Activated T-cell treated with anti-CD3 and anti-CD28 coated beads for 4 hours (primary cell): ENCODE data around the gene STPG4.

ENCODE experiments used
- DNase-seq: peaks from one replicate; pipeline ENCODE4 v3.0.0-alpha.2; 2020

Gene STPG4

GRCh38 chr2:47069628-47070154, 85.4 kb downstream of the STPG4 start:
- DNase-seq: no peak

- no peak for DNase-seq
These were observed 86.0 kb downstream of the STPG4 start for GRCh38 chr2:47068981-47069627.

- DNase-seq: no peak
These were observed 87.2 kb downstream of the STPG4 start for GRCh38 chr2:47067788-47068407.

- no peak for DNase-seq
These were observed 89.2 kb downstream of the STPG4 start for GRCh38 chr2:47065771-47066380.

- DNase-seq: no peak
These were observed 89.8 kb downstream of the STPG4 start for GRCh38 chr2:47065343-47065742.

GRCh38 chr2:47064106-47064505, 91.0 kb downstream of the STPG4 start:
- no peak for DNase-seq

GRCh38 chr2:47063538-47063930, 91.6 kb downstream of the STPG4 start:
- no peak for DNase-seq

- DNase-seq: no peak
These were observed 92.2 kb downstream of the STPG4 start for GRCh38 chr2:47062681-47063537.

- no peak for DNase-seq
These were observed 93.0 kb downstream of the STPG4 start for GRCh38 chr2:47061944-47062678.

GRCh38 chr2:47060652-47061170, 94.4 kb downstream of the STPG4 start:
- no peak for DNase-seq

GRCh38 chr2:47058003-47058931, 96.8 kb downstream of the STPG4 start:
- no peak for DNase-seq

GRCh38 chr2:47057687-47058002, 97.5 kb downstream of the STPG4 start:
- DNase-seq: no peak

- DNase-seq: no peak
These were observed 98.0 kb downstream of the STPG4 start for GRCh38 chr2:47056868-47057686.

- no peak for DNase-seq
These were observed 98.7 kb downstream of the STPG4 start for GRCh38 chr2:47056374-47056773.

GRCh38 chr2:47054868-47055267, 100.2 kb downstream of the STPG4 start:
- no peak for DNase-seq

- no peak for DNase-seq
These were observed 101.0 kb downstream of the STPG4 start for GRCh38 chr2:47054036-47054555.

GRCh38 chr2:47052847-47053246, 102.3 kb downstream of the STPG4 start:
- no peak for DNase-seq

GRCh38 chr2:47051562-47051961, 103.5 kb downstream of the STPG4 start:
- no peak for DNase-seq

- no peak for DNase-seq
These were observed 104.3 kb downstream of the STPG4 start for GRCh38 chr2:47050762-47051161.
